ENCODE measurements around the gene CDK10.
A peak's percentile ranks its signal among the peaks of the same experiment; 100 is the strongest.

CDK10 gene

DNA sequence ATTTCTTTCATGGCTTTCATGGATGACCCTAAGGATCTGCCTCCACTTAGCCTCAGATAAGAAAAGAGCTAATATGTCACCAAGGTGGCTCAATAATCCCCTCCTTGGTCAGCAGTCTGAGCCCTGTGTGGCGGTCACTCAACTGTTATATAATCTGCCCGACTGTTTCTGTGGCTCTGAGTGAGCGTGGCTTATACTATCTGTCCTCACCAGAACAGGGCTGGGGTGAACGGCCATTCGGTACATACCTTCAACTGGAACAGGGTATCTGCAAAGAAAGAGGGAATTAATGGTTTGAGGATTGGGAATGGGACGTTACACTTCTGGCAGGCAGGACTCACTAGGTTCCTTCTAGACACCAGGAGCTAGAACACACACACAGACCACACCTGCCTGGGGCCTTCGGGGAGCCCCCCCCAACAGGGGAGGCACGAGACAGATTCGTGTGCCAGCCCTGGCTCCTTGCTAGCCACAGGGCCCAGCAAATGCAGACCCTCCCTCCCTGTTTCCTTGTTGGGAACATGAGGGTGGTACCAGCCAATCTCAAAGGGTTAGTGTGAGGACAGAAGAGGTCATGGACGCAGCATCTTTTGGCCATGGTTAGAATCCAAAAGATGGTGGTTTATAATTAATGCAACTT lies 32.7 kb upstream of the CDK10 start:
- TF ChIP-seq, protein P1, sequence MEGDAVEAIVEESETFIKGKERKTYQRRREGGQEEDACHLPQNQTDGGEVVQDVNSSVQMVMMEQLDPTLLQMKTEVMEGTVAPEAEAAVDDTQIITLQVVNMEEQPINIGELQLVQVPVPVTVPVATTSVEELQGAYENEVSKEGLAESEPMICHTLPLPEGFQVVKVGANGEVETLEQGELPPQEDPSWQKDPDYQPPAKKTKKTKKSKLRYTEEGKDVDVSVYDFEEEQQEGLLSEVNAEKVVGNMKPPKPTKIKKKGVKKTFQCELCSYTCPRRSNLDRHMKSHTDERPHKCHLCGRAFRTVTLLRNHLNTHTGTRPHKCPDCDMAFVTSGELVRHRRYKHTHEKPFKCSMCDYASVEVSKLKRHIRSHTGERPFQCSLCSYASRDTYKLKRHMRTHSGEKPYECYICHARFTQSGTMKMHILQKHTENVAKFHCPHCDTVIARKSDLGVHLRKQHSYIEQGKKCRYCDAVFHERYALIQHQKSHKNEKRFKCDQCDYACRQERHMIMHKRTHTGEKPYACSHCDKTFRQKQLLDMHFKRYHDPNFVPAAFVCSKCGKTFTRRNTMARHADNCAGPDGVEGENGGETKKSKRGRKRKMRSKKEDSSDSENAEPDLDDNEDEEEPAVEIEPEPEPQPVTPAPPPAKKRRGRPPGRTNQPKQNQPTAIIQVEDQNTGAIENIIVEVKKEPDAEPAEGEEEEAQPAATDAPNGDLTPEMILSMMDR (IDR thresholded peaks at IDR 0.05; ENCODE audit: insufficient read depth, low read length, poor library complexity, severe bottlenecking): no peak
- Histone ChIP-seq H3K36me3 (ENCODE audit: control insufficient read depth, insufficient read depth, low read length) (peaks cover 15% of the 10 kb centered on the region), H3K4me3 (replicated peaks; ENCODE audit: low read depth, low read length) (no peak overlapping the region), H3K27me3 (replicated peaks; ENCODE audit: control insufficient read depth, insufficient read depth, low read length) (no peaks in the 10 kb centered on the region)
- DNase-seq (ENCODE audit: extremely low read depth, insufficient read length): no peak

GRCh38 chr16:89655062-89655643 lies 31.3 kb upstream of the CDK10 start:
- H3K4me3 ChIP-seq (replicated peaks; ENCODE audit: low read depth, low read length): no peak overlapping the region
- H3K27me3 ChIP-seq (replicated peaks; ENCODE audit: control insufficient read depth, insufficient read depth, low read length): no peaks in the 10 kb centered on the region
- no peak for DNase-seq (ENCODE audit: extremely low read depth, insufficient read length)
- TF ChIP-seq, protein P1 (IDR thresholded peaks at IDR 0.05; ENCODE audit: insufficient read depth, low read length, poor library complexity, severe bottlenecking): no peak
- H3K36me3 ChIP-seq (ENCODE audit: control insufficient read depth, insufficient read depth, low read length): peaks cover 12% of the 10 kb centered on the region

GRCh38 chr16:89656435-89657121 lies 29.9 kb upstream of the CDK10 start:
- TF ChIP-seq, protein P1 (IDR thresholded peaks at IDR 0.05; ENCODE audit: insufficient read depth, low read length, poor library complexity, severe bottlenecking): no peak
- no peak for DNase-seq (ENCODE audit: extremely low read depth, insufficient read length)

GRCh38 chr16:89657442-89658220 lies 28.9 kb upstream of the CDK10 start, which contains the start of the genes CHMP1A and SPATA33:
TSS of gene CHMP1A (minus strand) at chr16:89657708. CDS start at chr16:89657588, 120 bp downstream.
TSS of gene SPATA33 (plus strand) at chr16:89657836. CDS start at chr16:89657912, 76 bp downstream.
- Histone ChIP-seq H3K27me3 (replicated peaks; ENCODE audit: control insufficient read depth, insufficient read depth, low read length) (no peaks in the 10 kb centered on the region), H3K36me3 (ENCODE audit: control insufficient read depth, insufficient read depth, low read length) (peaks cover 7% of the 10 kb centered on the region), H3K4me3 (replicated peaks; ENCODE audit: low read depth, low read length) (peak within 1 kb of the TSS; percentile 96)
- TF ChIP-seq, protein P1 (IDR thresholded peaks at IDR 0.05; ENCODE audit: insufficient read depth, low read length, poor library complexity, severe bottlenecking): no peak
- peak; percentile 96 for DNase-seq (ENCODE audit: extremely low read depth, insufficient read length)

More at GRCh38 chr16:89656435-89657121, 29.9 kb upstream of the CDK10 start:
- H3K4me3 ChIP-seq (replicated peaks; ENCODE audit: low read depth, low read length): peak overlapping the region; percentile 96
- peaks cover 11% of the 10 kb centered on the region for H3K36me3 ChIP-seq (ENCODE audit: control insufficient read depth, insufficient read depth, low read length)
- H3K27me3 ChIP-seq (replicated peaks; ENCODE audit: control insufficient read depth, insufficient read depth, low read length): no peaks in the 10 kb centered on the region

DNA sequence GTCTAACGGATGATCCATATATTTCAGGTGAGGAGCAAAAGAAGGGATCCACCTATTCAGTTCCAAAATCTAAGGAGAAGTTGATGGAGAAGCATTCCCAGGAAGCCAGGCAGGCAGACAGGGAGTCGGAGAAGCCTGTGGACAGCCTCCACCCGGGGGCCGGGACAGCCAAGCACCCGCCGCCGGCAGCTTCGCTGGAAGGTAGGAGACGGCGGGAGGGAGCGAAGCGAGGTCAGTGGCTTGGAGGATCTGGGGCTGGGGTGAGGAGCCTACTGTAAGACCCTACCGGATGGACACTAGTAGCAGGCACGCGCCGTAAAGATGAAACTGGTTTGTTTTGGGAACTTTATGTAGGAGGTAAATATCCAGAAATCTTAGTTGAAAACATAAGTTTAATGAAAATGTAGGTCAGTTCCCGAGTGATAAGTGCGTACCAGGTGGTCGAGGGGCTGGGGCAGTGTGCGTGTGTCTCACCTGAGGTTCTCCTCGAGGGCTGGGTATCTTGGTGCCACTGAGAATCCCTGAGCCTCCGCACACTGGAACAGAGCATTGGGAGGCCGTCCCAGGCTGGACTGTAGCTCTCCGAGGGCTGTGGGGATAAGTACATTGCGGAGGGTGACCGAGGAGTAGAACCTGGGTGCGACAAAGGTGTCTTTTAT lies 28.1 kb upstream of the CDK10 start:
- Histone ChIP-seq H3K4me3 (replicated peaks; ENCODE audit: low read depth, low read length) (peak overlapping the region; percentile 96), H3K36me3 (ENCODE audit: control insufficient read depth, insufficient read depth, low read length) (peaks cover 6% of the 10 kb centered on the region), H3K27me3 (replicated peaks; ENCODE audit: control insufficient read depth, insufficient read depth, low read length) (no peaks in the 10 kb centered on the region)
- no peak for DNase-seq (ENCODE audit: extremely low read depth, insufficient read length)
- TF ChIP-seq, protein P1 (IDR thresholded peaks at IDR 0.05; ENCODE audit: insufficient read depth, low read length, poor library complexity, severe bottlenecking): no peak

All from GM06990 (cell line).